SK-N-DZ (cell line): ENCODE measurements around the gene GGTA1. TPM values are rescaled to one million over a fixed set of nuclear protein-coding genes. Genes with fewer than 3 reads are reported as not detected.
A peak's percentile ranks its signal among the peaks of the same experiment; 100 is the strongest.
"Not testable (repeated sequence)": the region's sequence is repeated elsewhere in the genome, so short reads cannot be mapped to it uniquely, and the experiment has no call there.

Source experiments
- DNase-seq: peaks from one replicate; pipeline ENCODE4 v3.0.0-alpha.2; 2015; ENCODE audit warnings: low spot score
- polyA plus RNA-seq, 2 experiments: library from polyadenylated mRNA; depleted of rRNA; stranded (reverse); fragments of >200 nt; gene quantifications; 2 replicates each; pipeline ENCODE4 v1.2.3, GENCODE V29; 2014

GGTA1 gene
- not detected in 2 replicates for polyA plus RNA-seq (2014; cell fraction: cytosol; rRNA removed)
- polyA plus RNA-seq (2014; cell fraction: nucleus; rRNA removed), result not detected in 2 replicates

- DNase-seq, result peak; percentile 28
Observed at GRCh38 chr9:121499427-121500164, at the start of gene GGTA1. GGTA1 (minus strand) TSS chr9:121499844; CDS start chr9:121467922, 31,922 bp downstream.

GRCh38 chr9:121548666-121549065, 49.0 kb upstream of the GGTA1 start:
- DNase-seq, result no peak

DNA sequence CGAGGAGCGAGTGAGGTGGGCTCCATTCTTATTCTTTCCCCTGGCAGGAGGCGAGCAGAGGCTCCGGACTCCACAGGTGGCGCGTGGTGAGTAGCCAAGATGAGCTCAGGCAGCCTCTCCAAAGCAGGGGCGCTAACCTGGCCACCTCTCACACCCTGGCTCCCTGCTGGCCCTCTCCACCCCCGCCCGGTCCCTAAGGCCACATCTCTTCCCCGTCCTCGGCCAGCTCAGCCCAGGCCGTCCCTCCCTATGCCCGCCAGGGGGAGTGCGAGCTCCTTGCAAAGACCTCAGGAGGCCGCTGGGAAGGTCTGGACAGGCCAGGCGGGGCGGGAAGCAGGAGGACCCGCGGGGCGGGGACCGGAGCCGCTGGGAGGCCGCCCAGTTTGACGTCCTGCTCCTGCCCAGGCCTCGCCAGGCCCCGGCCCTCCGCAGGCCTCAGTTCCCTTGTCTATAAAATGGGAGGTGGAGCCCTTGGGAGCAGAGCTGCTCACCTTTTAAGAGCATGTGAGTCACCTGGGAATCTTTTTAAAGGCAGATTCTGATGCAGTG, 46.3 kb upstream of the GGTA1 start:
- DNase-seq, result peak; percentile 93

DNA sequence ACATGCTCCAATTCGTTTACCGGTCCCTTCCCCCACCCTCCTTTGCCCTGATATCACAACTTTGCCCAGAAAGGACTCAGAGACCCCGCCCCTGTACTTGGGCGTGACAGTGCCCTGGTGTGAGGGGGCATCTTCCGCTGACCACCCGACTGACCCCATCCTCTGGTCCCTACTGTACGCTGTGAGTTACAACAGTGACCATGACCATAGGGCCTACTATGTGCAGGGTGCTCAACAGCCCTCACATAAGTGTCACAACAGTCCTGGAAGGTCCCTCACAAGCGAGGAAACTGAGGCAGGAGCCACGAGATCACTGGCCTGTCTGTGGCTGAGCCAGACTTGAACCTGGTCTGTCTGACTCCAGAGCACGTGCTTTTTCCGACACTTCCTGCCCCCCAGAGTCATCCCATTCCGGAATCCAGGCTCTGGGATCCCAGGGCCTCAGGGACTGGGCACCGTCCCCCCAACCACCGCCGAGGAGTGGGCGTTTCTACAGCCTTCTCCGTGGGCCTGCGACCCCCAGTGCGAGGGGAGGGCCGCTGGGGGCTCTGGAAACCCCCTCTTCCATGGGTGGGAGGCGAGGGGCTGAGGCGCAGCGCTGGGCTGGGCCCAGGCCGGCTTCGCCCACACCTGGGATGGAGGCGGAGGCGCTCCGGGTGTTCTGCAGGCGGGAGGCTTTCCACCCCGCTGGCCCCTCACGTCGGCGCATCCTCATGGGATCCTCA, 45.7 kb upstream of the GGTA1 start:
- DNase-seq, result no peak

DNA sequence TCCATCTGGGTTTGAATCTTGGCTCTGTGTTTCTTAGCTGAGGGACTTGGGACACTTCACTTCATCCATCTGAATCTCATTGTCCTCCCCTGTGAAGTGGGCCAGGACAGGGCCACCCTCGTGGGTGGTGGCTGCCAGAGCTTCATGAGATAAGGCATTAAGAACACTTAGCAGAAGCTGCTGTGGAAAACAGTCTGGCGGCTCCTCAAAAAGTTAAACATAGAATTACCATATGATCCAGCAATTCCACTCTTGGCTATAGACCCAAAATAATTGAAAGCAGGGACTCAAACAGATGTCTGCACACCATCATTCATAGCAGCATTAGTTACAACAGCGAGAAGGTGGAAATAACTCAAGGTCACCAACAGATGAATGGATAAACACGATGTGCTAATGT, 42.4 kb upstream of the GGTA1 start:
- no peak for DNase-seq

DNA sequence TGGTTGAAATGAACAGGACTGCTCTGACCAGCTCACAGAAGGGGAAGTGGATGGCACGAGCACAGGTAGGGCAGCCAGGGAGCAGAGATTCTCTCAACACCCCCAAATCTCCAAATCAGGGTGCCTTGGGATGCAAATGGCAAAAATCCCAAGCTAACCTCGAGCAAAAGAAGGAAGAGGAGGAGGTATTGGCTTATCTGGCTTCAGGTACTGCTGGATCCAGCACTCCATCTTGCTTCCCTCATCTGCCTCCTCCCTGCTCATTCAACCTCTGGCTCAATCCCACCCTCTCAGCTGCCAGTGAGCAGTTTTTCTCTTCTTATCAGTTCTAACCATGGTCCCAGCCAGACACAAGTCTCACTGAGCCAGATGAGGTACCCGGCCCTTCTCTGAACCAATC, 41.6 kb upstream of the GGTA1 start:
- DNase-seq, result no peak

- DNase-seq, result no peak
Observed at GRCh38 chr9:121538221-121538620, 38.6 kb upstream of the GGTA1 start.

GRCh38 chr9:121537283-121537682, 37.6 kb upstream of the GGTA1 start:
- no peak for DNase-seq

DNA sequence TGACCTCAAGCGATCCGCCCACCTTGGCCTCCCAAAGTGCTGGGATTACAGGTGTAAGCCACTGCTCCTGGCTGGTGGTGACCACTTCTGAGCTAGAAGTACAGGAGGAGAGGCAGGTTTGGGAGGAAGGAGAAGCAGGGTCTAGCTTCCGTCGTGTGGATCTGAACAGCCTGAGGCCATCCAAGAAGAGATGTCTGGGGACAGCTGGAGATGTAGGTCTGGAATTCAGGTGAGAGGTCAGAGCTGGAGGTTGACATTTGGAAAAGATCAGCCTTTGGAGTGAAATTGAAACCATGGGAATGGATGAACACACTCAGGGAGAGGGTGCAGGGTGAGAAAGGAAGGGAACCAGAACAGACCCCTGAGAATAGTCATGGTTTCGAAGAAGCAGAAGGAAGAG, 33.2 kb upstream of the GGTA1 start:
- DNase-seq, result no peak

- no peak for DNase-seq
Observed at GRCh38 chr9:121529237-121529987, 29.8 kb upstream of the GGTA1 start.

GRCh38 chr9:121528642-121529041, 29.0 kb upstream of the GGTA1 start:
- DNase-seq, result no peak

GRCh38 chr9:121527371-121527770, 27.7 kb upstream of the GGTA1 start:
- no peak for DNase-seq

GRCh38 chr9:121519688-121520087, 20.0 kb upstream of the GGTA1 start:
- not testable (repeated sequence) for DNase-seq

GRCh38 chr9:121518634-121519033, 19.0 kb upstream of the GGTA1 start:
- no peak for DNase-seq

DNA sequence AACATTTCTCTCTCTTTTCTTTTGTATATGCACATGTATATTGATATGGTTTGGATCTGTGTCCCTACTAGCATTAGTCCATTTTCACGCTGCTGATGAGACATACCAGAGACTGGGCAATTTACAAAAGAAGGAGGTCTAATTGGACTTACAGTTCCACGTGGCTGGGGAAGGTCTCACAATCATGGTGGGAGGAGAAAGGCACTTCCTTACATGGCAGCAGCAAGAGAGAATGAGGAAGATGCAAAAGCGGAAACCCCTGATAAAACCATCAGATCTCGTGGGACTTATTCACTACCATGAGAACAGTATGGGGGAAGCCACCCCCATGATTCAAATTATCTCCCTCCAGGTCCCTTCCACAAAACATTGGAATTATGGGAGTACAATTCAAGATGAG, 13.5 kb upstream of the GGTA1 start:
- DNase-seq, result not testable (repeated sequence)

- no peak for DNase-seq
Observed at GRCh38 chr9:121510766-121511550, 11.3 kb upstream of the GGTA1 start.

GRCh38 chr9:121509180-121509579, 9.5 kb upstream of the GGTA1 start:
- no peak for DNase-seq

DNA sequence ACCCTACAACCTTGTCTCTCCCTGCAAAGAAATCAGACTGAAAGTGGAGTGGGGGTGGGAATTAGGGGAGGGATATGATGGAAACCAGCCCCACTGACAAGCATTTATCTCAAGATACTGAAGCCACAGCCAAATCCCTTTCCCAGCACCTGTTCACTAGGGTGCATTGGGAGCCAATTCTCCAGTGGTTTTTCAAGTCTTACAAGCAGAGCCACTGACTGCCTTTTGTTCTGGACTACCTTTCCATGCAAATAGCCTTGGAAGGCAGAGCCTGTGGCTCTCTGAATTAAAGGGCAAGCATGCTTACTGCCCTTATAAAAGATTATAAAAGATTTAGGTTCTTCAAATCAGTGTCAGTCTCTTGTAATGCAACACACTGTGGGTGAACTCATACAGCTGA, 8.8 kb upstream of the GGTA1 start:
- DNase-seq, result no peak

DNA sequence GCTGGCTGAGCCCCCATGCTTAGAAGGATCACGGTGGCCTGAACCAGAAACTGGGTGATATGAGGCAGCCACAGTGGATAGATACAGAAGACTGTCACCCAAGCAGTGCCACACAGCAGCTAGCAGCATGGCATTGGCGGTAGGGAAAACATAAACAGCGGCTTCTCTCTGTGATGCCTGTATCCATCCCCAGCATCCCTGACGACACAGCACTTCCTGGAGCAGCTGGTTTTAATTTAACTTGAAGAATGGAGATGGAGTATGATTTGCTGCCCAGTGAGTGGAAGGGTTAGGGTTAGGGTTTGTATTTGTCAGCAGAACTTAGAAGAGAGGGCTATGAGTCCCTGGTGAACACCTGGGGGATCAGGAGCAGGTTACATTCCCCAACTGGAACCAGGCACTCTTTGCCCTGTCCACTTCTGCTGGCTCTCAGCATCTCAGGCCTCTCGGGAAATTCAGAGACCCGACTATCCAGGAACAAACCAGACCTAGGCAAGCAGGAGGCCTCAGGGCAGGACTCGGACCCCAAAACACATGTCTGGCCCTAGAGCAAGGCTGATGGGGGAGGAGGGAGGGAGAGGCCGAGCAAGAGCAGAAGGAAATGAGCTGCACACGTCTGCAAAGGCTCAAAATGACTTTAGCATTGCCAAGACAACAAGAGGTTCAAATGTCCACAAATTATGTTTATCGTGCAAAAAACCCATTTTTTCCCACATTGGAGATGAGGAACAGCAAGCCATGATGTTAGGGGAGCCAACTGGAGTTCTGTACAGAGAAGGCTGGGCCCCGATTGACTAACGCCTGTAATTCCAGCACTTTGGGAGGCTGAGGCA, 6.5 kb upstream of the GGTA1 start:
- peak; percentile 30 for DNase-seq

DNA sequence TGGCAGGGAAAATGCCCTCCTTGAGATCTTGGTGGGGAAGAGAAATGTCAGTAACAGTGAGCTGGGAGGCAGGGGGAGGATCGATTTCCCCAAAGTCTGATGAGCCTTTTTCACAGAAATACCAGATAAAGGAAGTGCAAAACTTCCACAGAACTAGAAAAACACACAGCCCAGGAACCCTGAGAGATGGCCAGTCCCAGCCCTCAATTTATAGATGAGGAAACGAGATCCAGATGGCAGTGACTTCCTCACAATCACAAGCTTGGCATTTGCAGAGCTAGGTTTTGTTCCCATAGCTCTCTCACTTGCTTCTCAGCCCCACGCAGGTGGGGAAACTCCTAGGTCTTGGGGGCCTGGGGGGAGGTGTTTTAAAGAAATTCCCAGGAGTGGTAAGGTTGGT, 3.8 kb upstream of the GGTA1 start:
- no peak for DNase-seq
